GM21528 (cell line): ENCODE data around the gene FAH.

Experiments used
- ATAC-seq: cut with Tn5 transposase; IDR thresholded peaks from one replicate; pipeline ENCODE4 v1.9.1; 2021; ENCODE audit warnings: mild to moderate bottlenecking, moderate library complexity; ENCODE audit not compliant: unreplicated experiment, low FRiP score

Gene FAH

DNA sequence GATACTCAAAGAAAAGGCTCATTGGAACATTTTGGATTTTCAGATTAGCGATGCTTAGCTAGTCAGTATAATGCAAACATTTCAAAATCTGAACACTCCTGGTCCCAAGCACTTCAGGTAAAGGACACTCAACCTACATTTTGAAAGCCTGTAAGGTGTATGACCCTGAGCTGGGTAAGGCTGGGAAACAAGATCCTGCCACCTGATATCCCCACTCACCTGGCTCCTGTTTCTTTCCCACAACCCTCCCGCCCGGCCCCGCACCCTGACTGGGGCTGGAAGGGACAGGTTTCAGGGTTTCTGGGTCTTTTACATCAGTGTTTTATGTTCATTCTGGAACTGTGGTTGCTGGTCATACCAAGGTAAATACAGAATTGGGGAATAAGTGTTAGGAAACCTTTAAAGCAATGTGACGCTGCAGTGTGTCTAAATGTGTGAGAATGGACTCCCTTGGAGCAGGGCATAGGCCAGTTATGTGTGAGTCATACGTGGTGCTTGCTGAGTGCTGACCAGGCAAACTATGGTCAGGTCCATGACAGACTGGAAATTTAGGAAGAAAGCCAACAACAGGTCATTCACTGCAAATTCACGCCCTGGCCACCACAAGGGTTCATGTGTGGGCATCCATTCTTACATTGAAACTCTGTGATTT lies 76.3 kb downstream of the FAH start:
- no peak for ATAC-seq

DNA sequence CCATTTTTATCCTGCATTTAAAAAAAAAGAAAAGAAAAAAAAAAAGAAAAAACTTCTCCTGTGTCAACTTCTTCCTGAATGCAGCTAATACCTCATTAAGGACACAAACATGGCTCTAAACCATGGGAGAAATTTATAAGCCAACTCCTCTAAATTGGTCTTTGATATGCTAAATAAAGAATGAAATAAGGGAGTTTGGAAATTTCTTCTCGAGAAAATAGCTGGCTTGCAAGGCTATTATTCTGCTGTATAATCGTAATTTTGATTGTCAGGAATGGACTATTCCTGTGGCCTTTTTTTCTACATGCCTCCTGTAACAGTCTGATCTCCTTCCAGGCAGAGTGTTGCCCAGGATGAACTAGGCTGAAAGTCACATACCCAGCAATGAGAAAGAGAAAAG lies 78.6 kb downstream of the FAH start:
- ATAC-seq, result no peak

DNA sequence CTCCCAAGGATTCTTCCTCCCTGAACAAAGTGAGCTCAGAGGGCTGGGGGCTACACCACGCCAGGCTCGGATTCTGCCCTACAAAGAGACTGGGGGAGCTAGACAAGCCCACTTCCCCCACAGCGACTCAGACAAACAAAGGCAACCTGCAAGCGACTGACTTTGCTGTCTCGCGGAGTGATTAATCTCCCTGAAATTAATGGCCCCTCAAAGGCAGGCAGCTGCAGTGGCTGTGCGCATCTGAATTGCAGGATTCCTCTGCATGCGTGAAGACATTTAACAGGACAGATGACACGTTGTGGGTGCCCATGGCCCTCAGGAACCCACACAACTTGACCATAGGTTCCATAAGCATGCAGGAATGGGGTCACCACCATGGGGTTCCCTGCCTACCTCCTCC lies 80.8 kb downstream of the FAH start:
- ATAC-seq, result no peak

DNA sequence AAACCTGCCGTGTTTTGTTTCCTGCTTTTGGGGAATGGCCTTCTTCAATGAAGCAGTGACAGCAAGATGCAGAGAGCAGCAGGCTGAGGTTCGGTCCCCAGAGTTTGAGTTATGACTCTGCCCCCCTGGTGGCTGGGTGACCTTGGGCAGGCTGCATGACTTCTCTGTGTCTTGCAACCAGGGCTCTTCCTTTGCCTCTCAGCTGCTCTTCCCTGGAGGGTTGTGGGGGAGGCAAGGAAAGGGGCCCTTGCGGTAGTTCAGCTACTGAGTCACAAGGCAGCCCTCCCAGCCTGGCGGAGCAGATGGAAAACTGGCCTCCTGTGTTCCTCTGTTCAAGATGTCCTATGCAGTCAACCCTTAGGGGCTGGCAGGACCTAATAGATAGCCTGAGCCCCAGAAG lies 82.1 kb downstream of the FAH start:
- no peak for ATAC-seq
